ENCODE measurements around the gene STARD3. TPM values are rescaled to one million over a fixed set of nuclear protein-coding genes. Genes with fewer than 3 reads are reported as not detected.

The STARD3 gene
- total RNA-seq, 1 experiment from 2014 or later, result 55.5 TPM

- BruUV-seq (replicated peaks), result no TSS peak
- Histone ChIP-seq H3K27me3 (replicated peaks; ENCODE audit: control insufficient read depth, insufficient read depth, low read length) (peaks cover 10% of the 10 kb centered on the region), H3K9me3 (no peaks in the 10 kb centered on the region), H3K4me1 (peaks cover 12% of the 10 kb centered on the region; the same call in 1 of the 2 replicates), H3K4me3 (ENCODE audit: low read depth, low read length) (no peak overlapping the region), H3K36me3 (ENCODE audit: control insufficient read depth, insufficient read depth, low read length) (no peaks in the 10 kb centered on the region)
- H3K27ac Mint-ChIP-seq (ENCODE audit: unreplicated experiment), result no peak overlapping the region
- no peak overlapping the region for H3K4me3 Mint-ChIP-seq (ENCODE audit: unreplicated experiment)
- intact Hi-C loops (cut with micrococcal nuclease; ENCODE audit: unreplicated experiment), result no loop called here
- H3K36me3 Mint-ChIP-seq (ENCODE audit: insufficient read depth, unreplicated experiment), result no peaks in the 10 kb centered on the region
- TF ChIP-seq, protein P1, sequence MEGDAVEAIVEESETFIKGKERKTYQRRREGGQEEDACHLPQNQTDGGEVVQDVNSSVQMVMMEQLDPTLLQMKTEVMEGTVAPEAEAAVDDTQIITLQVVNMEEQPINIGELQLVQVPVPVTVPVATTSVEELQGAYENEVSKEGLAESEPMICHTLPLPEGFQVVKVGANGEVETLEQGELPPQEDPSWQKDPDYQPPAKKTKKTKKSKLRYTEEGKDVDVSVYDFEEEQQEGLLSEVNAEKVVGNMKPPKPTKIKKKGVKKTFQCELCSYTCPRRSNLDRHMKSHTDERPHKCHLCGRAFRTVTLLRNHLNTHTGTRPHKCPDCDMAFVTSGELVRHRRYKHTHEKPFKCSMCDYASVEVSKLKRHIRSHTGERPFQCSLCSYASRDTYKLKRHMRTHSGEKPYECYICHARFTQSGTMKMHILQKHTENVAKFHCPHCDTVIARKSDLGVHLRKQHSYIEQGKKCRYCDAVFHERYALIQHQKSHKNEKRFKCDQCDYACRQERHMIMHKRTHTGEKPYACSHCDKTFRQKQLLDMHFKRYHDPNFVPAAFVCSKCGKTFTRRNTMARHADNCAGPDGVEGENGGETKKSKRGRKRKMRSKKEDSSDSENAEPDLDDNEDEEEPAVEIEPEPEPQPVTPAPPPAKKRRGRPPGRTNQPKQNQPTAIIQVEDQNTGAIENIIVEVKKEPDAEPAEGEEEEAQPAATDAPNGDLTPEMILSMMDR (IDR thresholded peaks at IDR 0.05; ENCODE audit: insufficient read depth in 1 of 2, low read depth in 1 of 2, low read length in 1 of 2, severe bottlenecking in 1 of 2, unreplicated experiment in 1 of 2), result no peak
- H3K27me3 Mint-ChIP-seq (ENCODE audit: insufficient read depth, unreplicated experiment), result peaks cover 59% of the 10 kb centered on the region
- ChIA-PET POLR2A (no interaction called here), CTCF (interaction anchor here (1.1 to 4.0 kb wide), 2 partner anchors 19 kb away, joined by 4 to 14 read pairs; no protein-coding TSS in a partner anchor)
- DNase-seq, result no peak
- H3K4me1 Mint-ChIP-seq (ENCODE audit: low read depth, unreplicated experiment), result no peaks in the 10 kb centered on the region
- H3K9me3 Mint-ChIP-seq (ENCODE audit: unreplicated experiment), result no peaks in the 10 kb centered on the region
Measured at GRCh38 chr17:39602533-39603303, 34.2 kb upstream of the STARD3 start.

GRCh38 chr17:39603304-39604016 is 33.5 kb upstream of the STARD3 start:
- DNase-seq, result no peak
- H3K27me3 ChIP-seq (replicated peaks; ENCODE audit: control insufficient read depth, insufficient read depth, low read length), result peaks cover 10% of the 10 kb centered on the region
- Mint-ChIP-seq H3K36me3 (ENCODE audit: insufficient read depth, unreplicated experiment) (no peaks in the 10 kb centered on the region), H3K27me3 (ENCODE audit: insufficient read depth, unreplicated experiment) (peaks cover 57% of the 10 kb centered on the region), H3K4me3 (ENCODE audit: unreplicated experiment) (no peak overlapping the region), H3K27ac (ENCODE audit: unreplicated experiment) (no peak overlapping the region), H3K9me3 (ENCODE audit: unreplicated experiment) (no peaks in the 10 kb centered on the region), H3K4me1 (ENCODE audit: low read depth, unreplicated experiment) (no peaks in the 10 kb centered on the region)
- peaks cover 12% of the 10 kb centered on the region; the same call in 1 of the 2 replicates for H3K4me1 ChIP-seq
- no peak overlapping the region for H3K4me3 ChIP-seq (ENCODE audit: low read depth, low read length)
- no peaks in the 10 kb centered on the region for H3K9me3 ChIP-seq
- BruUV-seq (replicated peaks), result no TSS peak
- H3K36me3 ChIP-seq (ENCODE audit: control insufficient read depth, insufficient read depth, low read length), result no peaks in the 10 kb centered on the region
- intact Hi-C loops (cut with micrococcal nuclease; ENCODE audit: unreplicated experiment), result no loop called here
- POLR2A ChIA-PET, result interaction anchor here (0.6 kb wide), 1 partner anchor 22 kb away, joined by 3 read pairs; no protein-coding TSS in a partner anchor
- TF ChIP-seq, protein P1 (IDR thresholded peaks at IDR 0.05; ENCODE audit: insufficient read depth in 1 of 2, low read depth in 1 of 2, low read length in 1 of 2, severe bottlenecking in 1 of 2, unreplicated experiment in 1 of 2), result no peak
- CTCF ChIA-PET, result interaction anchor here (4.0 kb wide), 1 partner anchor 18 kb away, joined by 14 read pairs; no protein-coding TSS in a partner anchor

- Mint-ChIP-seq H3K4me1 (ENCODE audit: low read depth, unreplicated experiment) (no peaks in the 10 kb centered on the region), H3K36me3 (ENCODE audit: insufficient read depth, unreplicated experiment) (no peaks in the 10 kb centered on the region), H3K9me3 (ENCODE audit: unreplicated experiment) (no peaks in the 10 kb centered on the region), H3K4me3 (ENCODE audit: unreplicated experiment) (peak overlapping the region; percentile 29), H3K27me3 (ENCODE audit: insufficient read depth, unreplicated experiment) (peaks cover 48% of the 10 kb centered on the region), H3K27ac (ENCODE audit: unreplicated experiment) (no peak overlapping the region)
- Histone ChIP-seq H3K27me3 (replicated peaks; ENCODE audit: control insufficient read depth, insufficient read depth, low read length) (peaks cover 8% of the 10 kb centered on the region), H3K36me3 (ENCODE audit: control insufficient read depth, insufficient read depth, low read length) (no peaks in the 10 kb centered on the region), H3K4me3 (ENCODE audit: low read depth, low read length) (no peak overlapping the region), H3K4me1 (peaks cover 14% of the 10 kb centered on the region; the same call in 1 of the 2 replicates), H3K9me3 (no peaks in the 10 kb centered on the region)
- intact Hi-C loops (cut with micrococcal nuclease; ENCODE audit: unreplicated experiment), result no loop called here
- CTCF ChIA-PET, result interaction anchor here (0.5 to 4.0 kb wide), 2 partner anchors 17 to 398 kb away, joined by 3 to 14 read pairs; no protein-coding TSS in a partner anchor
- TF ChIP-seq, protein P1 (IDR thresholded peaks at IDR 0.05; ENCODE audit: insufficient read depth in 1 of 2, low read depth in 1 of 2, low read length in 1 of 2, severe bottlenecking in 1 of 2, unreplicated experiment in 1 of 2), result no peak
- no TSS peak for BruUV-seq (replicated peaks)
- DNase-seq, result no peak
- POLR2A ChIA-PET, result no interaction called here
Measured at GRCh38 chr17:39604911-39605491, 31.9 kb upstream of the STARD3 start.

All from Caco-2 (cell line).